Endothelial cell of umbilical vein (primary cell): ENCODE results near the gene TIAM1. TPM values are rescaled to one million over a fixed set of nuclear protein-coding genes. Genes with fewer than 3 reads are reported as not detected.

Experiments used
- BruUV-seq: library from RNA; stranded (reverse); fragments of 400-500 nt; replicated peaks from 2 replicates; lab custom pipeline; 2021; lab: Mats Ljungman, UMichigan
- CTCF ChIA-PET: fragments of 300-600, 350-600 bp; sonication (Branson Sonifier 250); formaldehyde crosslinking; loops from one replicate; lab custom pipeline; 2021; ENCODE audit warnings: antibody characterized with exemption, inconsistent platforms; lab: Charles Lee
- POLR2A ChIA-PET: fragments of 300-600, 350-600 bp; sonication (Branson Sonifier 250); formaldehyde crosslinking; loops from one replicate; lab custom pipeline; 2021; ENCODE audit warnings: antibody characterized with exemption, inconsistent platforms; lab: Charles Lee
- DNase-seq: peaks from one replicate; pipeline ENCODE4 v3.0.0-alpha.2; 2011; ENCODE audit warnings: low read depth, low spot score
- FAIRE-seq: peaks from 2 replicates; lab custom pipeline; 2011; peaks lifted over from hg19 to GRCh38; lab: Jason Lieb, UNC
- H2AFZ ChIP-seq: 2 replicates; pipeline ENCODE4 v1.6.0; 2012; ENCODE audit warnings: low read depth, low read length, control low read depth, inconsistent platforms
- H3K27ac ChIP-seq: 2 replicates; pipeline ENCODE4 v1.5.1; 2011; ENCODE audit warnings: low read depth, mild to moderate bottlenecking, control low read depth, low read length, moderate library complexity; ENCODE audit not compliant: insufficient read depth
- H3K27me3 ChIP-seq, 2 experiments: 2 replicates each; pipeline versions ENCODE4 v1.6.0 to v1.6.1; 2011; ENCODE audit warnings: low read length in 2 of 2, mixed read lengths in 1 of 2; ENCODE audit not compliant: control insufficient read depth in 2 of 2, insufficient read depth in 2 of 2
- H3K36me3 ChIP-seq, 2 experiments: 2 replicates in 1 of 2; 3 replicates in 1 of 2; pipeline ENCODE4 v1.5.1; 2011; ENCODE audit warnings: low read length in 2 of 2, mild to moderate bottlenecking in 1 of 2, moderate library complexity in 1 of 2; ENCODE audit not compliant: control insufficient read depth in 2 of 2, insufficient read depth in 2 of 2; ENCODE audit errors: extremely low read depth in 1 of 2
- H3K4me1 ChIP-seq: 3 replicates; pipeline ENCODE4 v1.5.1; 2011; ENCODE audit warnings: mild to moderate bottlenecking, low read length; ENCODE audit not compliant: control insufficient read depth, insufficient read depth; ENCODE audit errors: extremely low read depth
- H3K4me2 ChIP-seq: 2 replicates; pipeline ENCODE4 v1.6.1; 2011; ENCODE audit warnings: low read length, control low read depth, mixed read lengths; ENCODE audit not compliant: insufficient read depth
- H3K4me3 ChIP-seq, 3 experiments: fragments of 200-600 bp in 1 of 3; sonication (generic), shearing (Covaris generic) in 1 of 3; replicated peaks in 1 of 3; 2 replicates each; pipeline ENCODE4 v1.5.1; 2011 to 2016; ENCODE audit warnings: control low read depth in 3 of 3, low read length in 3 of 3, mild to moderate bottlenecking in 2 of 3, inconsistent platforms in 1 of 3, low read depth in 1 of 3, moderate library complexity in 1 of 3; ENCODE audit not compliant: insufficient read depth in 1 of 3
- H3K79me2 ChIP-seq: 2 replicates; pipeline ENCODE4 v1.6.0; 2012; ENCODE audit warnings: low read length, inconsistent platforms; ENCODE audit not compliant: control insufficient read depth, insufficient read depth
- H3K9ac ChIP-seq: replicated peaks from 2 replicates; pipeline ENCODE3; 2011; ENCODE audit warnings: low read length, control low read depth; ENCODE audit not compliant: insufficient read depth; ENCODE audit errors: extremely low read depth
- H3K9me1 ChIP-seq: replicated peaks from 3 replicates; pipeline ENCODE4 v1.6.0; 2011; ENCODE audit warnings: mild to moderate bottlenecking, low read length; ENCODE audit not compliant: control insufficient read depth, insufficient read depth; ENCODE audit errors: extremely low read depth
- H3K9me3 ChIP-seq: replicated peaks from 2 replicates; pipeline ENCODE4 v1.5.1; 2012; ENCODE audit warnings: low read length, inconsistent platforms; ENCODE audit not compliant: control insufficient read depth, insufficient read depth
- H4K20me1 ChIP-seq: replicated peaks from 2 replicates; pipeline ENCODE3; 2011; ENCODE audit warnings: mild to moderate bottlenecking, low read length; ENCODE audit not compliant: control insufficient read depth, insufficient read depth; ENCODE audit errors: extremely low read depth
- EZH2 ChIP-seq: IDR thresholded peaks from 2 replicates; pipeline ENCODE4 v1.6.1; 2012; ENCODE audit warnings: borderline replicate concordance, low read depth, mild to moderate bottlenecking, moderate library complexity, low read length, inconsistent platforms; ENCODE audit not compliant: severe bottlenecking
- JUN ChIP-seq: IDR thresholded peaks from 2 replicates; pipeline ENCODE4 v1.6.1; 2011; ENCODE audit warnings: borderline replicate concordance, low read depth; ENCODE audit not compliant: insufficient read length, insufficient read depth
- POLR2A ChIP-seq: IDR thresholded peaks from 2 replicates; pipeline ENCODE4 v1.6.1; 2012; ENCODE audit warnings: low read depth, mild to moderate bottlenecking, control low read depth, low read length
- POLR2AphosphoS5 ChIP-seq: IDR thresholded peaks from 2 replicates; pipeline ENCODE4 v1.6.1; 2012; ENCODE audit warnings: low read depth, mild to moderate bottlenecking, control low read depth, low read length, moderate library complexity; ENCODE audit not compliant: insufficient read depth
- dilution Hi-C: fragments of 300-500 bp; cut with MboI; formaldehyde crosslinking; loops from one replicate; pipeline ENCODE4 v1.15.0; 2019; ENCODE audit warnings: low sequenced_read_pairs; ENCODE audit not compliant: extremely low pct_ligation_motif_present
- intact Hi-C: fragments of 100-400 bp; cut with micrococcal nuclease; formaldehyde crosslinking; loops from one replicate; pipeline ENCODE4 v1.10.0; 2022
- polyA plus RNA-seq, 4 experiments: library from polyadenylated mRNA; depleted of rRNA in 3 of 4; stranded (reverse) in 3 of 4; unstranded in 1 of 4; fragments of >200 nt; gene quantifications; 2 replicates each; pipeline versions ENCODE4 v1.2.1 to v1.2.3, GENCODE V29; 2011 to 2012; ENCODE audit warnings: missing spikeins in 1 of 4
- total RNA-seq: library from RNA; stranded (reverse); gene quantifications from 2 replicates; pipeline ENCODE4 v1.2.3, GENCODE V29; 2021

The TIAM1 gene
- total and polyA plus RNA-seq, 2 donors (not counting 3 experiments of a cell fraction or from before 2014, with no cell fraction given) = 0.21 to 0.86 TPM

GRCh38 chr21:31204801-31205200 lies 139.3 kb downstream of the TIAM1 start:
- TF ChIP-seq POLR2AphosphoS5 = no peak
- TF ChIP-seq EZH2 = no peak
- no peak for TF ChIP-seq POLR2A
- TF ChIP-seq JUN = no peak
- no peaks in the 10 kb centered on the region for H4K20me1 ChIP-seq
- ChIA-PET POLR2A (no interaction called here), CTCF (no interaction called here)
- no peaks in the 10 kb centered on the region for H3K79me2 ChIP-seq
- no peaks in the 10 kb centered on the region for H3K27me3 ChIP-seq
- no peaks in the 10 kb centered on the region for H3K9me1 ChIP-seq
- FAIRE-seq (no peak), DNase-seq (no peak)
- no peaks in the 10 kb centered on the region for H3K36me3 ChIP-seq
- H3K9me3 ChIP-seq = no peaks in the 10 kb centered on the region
- H3K4me1 ChIP-seq = no peaks in the 10 kb centered on the region
- H3K4me2 ChIP-seq = no peak overlapping the region
- dilution Hi-C loops = no loop called here
- no TSS peak for BruUV-seq
- H3K9ac ChIP-seq = no peak overlapping the region
- H3K27ac ChIP-seq = no peak overlapping the region
- intact Hi-C loops = no loop called here
- no peak overlapping the region for H2AFZ ChIP-seq
- H3K4me3 ChIP-seq = no peak overlapping the region

DNA sequence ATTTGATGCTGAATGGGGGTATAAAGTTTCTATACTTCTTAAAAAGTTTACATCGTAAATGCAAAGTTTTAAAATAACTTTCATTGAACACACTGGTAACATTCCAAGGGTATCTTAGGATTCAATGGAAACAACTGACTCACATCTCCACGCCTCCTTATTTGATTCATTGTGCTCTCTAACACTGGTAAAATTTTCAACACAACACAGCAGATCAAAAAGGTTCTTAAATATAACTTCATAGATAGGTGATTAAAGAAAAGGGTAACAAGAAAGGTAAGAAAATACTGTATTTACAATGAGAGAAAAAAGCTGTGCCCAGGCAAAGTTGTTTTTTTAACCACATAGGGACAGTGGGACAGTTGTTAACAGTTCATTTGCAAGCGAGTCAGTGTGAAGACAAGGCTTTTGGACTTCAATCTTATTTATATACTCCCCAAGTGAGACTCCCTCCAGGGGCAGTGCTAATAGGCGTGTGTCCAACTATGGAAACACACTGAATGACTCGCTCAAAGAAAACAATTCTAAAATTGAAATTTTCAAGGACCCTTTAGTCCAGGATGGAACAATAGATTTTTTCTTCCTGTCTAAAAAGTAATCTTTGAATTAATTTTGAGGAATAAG lies 140.5 kb downstream of the TIAM1 start:
- DNase-seq (no peak), FAIRE-seq (no peak)
- no peaks in the 10 kb centered on the region for H3K9me3 ChIP-seq
- TF ChIP-seq EZH2 = no peak
- no peaks in the 10 kb centered on the region for H3K79me2 ChIP-seq
- H2AFZ ChIP-seq = no peak overlapping the region
- no peaks in the 10 kb centered on the region for H4K20me1 ChIP-seq
- no peaks in the 10 kb centered on the region for H3K27me3 ChIP-seq
- H3K9ac ChIP-seq = no peak overlapping the region
- CTCF ChIA-PET = no interaction called here
- POLR2A ChIA-PET = no interaction called here
- H3K36me3 ChIP-seq = no peaks in the 10 kb centered on the region
- no peak overlapping the region for H3K4me3 ChIP-seq
- H3K27ac ChIP-seq = no peak overlapping the region
- intact Hi-C loops (no loop called here), dilution Hi-C loops (no loop called here)
- no peaks in the 10 kb centered on the region for H3K4me1 ChIP-seq
- H3K4me2 ChIP-seq = no peak overlapping the region
- no TSS peak for BruUV-seq
- no peaks in the 10 kb centered on the region for H3K9me1 ChIP-seq
